B cell (primary cell): ENCODE measurements around the gene KLHL36. TPM values are rescaled to one million over a fixed set of nuclear protein-coding genes. Genes with fewer than 3 reads are reported as not detected.

Experiments
- ATAC-seq: fragments of 200-7000 bp; cut with Tn5 transposase; one replicate; pipeline ENCODE4 v1.10.0; 2021; ENCODE audit warnings: low read depth, mild to moderate bottlenecking, moderate number of reproducible peaks, moderate library complexity
- CTCF ChIA-PET: fragments of 350-600 bp; sonication (Branson Sonifier 250); formaldehyde crosslinking; loops from one replicate; lab custom pipeline; 2021; ENCODE audit warnings: antibody characterized with exemption, inconsistent platforms; lab: Charles Lee
- POLR2A ChIA-PET: fragments of 350-600 bp; sonication (Branson Sonifier 250); formaldehyde crosslinking; loops from one replicate; lab custom pipeline; 2021; ENCODE audit warnings: antibody characterized with exemption; lab: Charles Lee
- DNase-seq: peaks from one replicate; pipeline ENCODE4 v3.0.0; 2013
- H2AFZ ChIP-seq: 2 replicates; pipeline ENCODE4 v1.6.1; 2012; ENCODE audit warnings: mild to moderate bottlenecking, low read depth, low read length; ENCODE audit not compliant: insufficient read depth, poor library complexity, severe bottlenecking
- H3K27ac ChIP-seq, 2 donors: 1 replicate in 1 of 2; 2 replicates in 1 of 2; pipeline ENCODE4 v1.5.1; 2012 to 2013; ENCODE audit warnings: low read length in 2 of 2, mild to moderate bottlenecking in 2 of 2, moderate library complexity in 1 of 2
- H3K27me3 ChIP-seq, 4 experiments: fragments of 200-600 bp in 1 of 4; sonication (generic) in 1 of 4; replicated peaks in 1 of 4; 1 replicate in 2 of 4; 2 replicates in 2 of 4; pipeline versions ENCODE4 v1.6.1 to v1.7.0; 2013 to 2016; ENCODE audit warnings: low read length in 3 of 4, mild to moderate bottlenecking in 2 of 4, mixed read lengths in 1 of 4, moderate library complexity in 1 of 4; ENCODE audit not compliant: insufficient read depth in 4 of 4, control insufficient read depth in 3 of 4; ENCODE audit errors: control extremely low read depth in 1 of 4
- H3K36me3 ChIP-seq, 2 experiments: replicated peaks in 1 of 2; 1 replicate in 1 of 2; 2 replicates in 1 of 2; pipeline versions ENCODE4 v1.6.1 to v1.7.1; 2013; ENCODE audit warnings: low read length in 1 of 2; ENCODE audit not compliant: insufficient read depth in 2 of 2, control insufficient read depth in 1 of 2; ENCODE audit errors: control extremely low read depth in 1 of 2, extremely low read depth in 1 of 2
- H3K4me1 ChIP-seq, 2 donors: fragments of 200-600 bp in 1 of 2; sonication (generic) in 1 of 2; 1 replicate in 1 of 2; 2 replicates in 1 of 2; pipeline versions ENCODE4 v1.5.1 to v1.6.1; 2013 to 2017; ENCODE audit warnings: low read length in 2 of 2; ENCODE audit not compliant: control insufficient read depth in 2 of 2, insufficient read depth in 2 of 2
- H3K4me2 ChIP-seq: replicated peaks from 2 replicates; pipeline ENCODE3; 2012; ENCODE audit warnings: mild to moderate bottlenecking, low read depth, low read length; ENCODE audit not compliant: poor library complexity, severe bottlenecking
- H3K4me3 ChIP-seq, 5 experiments: fragments of 200-600 bp in 1 of 5; sonication (generic) in 1 of 5; 1 replicate in 3 of 5; 2 replicates in 2 of 5; pipeline versions ENCODE4 v1.5.1 to v1.7.0; 2011 to 2016; ENCODE audit warnings: low read length in 4 of 5, mild to moderate bottlenecking in 4 of 5, low read depth in 2 of 5, control low read depth in 1 of 5, moderate library complexity in 1 of 5; ENCODE audit not compliant: insufficient read depth in 1 of 5; ENCODE audit errors: control extremely low read depth in 1 of 5, extremely low read depth in 1 of 5
- H3K79me2 ChIP-seq: fragments of 200-600 bp; sonication (generic); one replicate; pipeline ENCODE4 v1.6.0; 2016; ENCODE audit warnings: low read length; ENCODE audit not compliant: control insufficient read depth, insufficient read depth
- H3K9ac ChIP-seq: fragments of 200-600 bp; sonication (generic); 2 replicates; pipeline ENCODE4 v1.6.1; 2017; ENCODE audit warnings: mild to moderate bottlenecking, low read length, moderate library complexity
- H3K9me3 ChIP-seq, 3 donors: one replicate each; pipeline versions ENCODE4 v1.6.1 to v1.7.1; 2013; ENCODE audit warnings: low read length in 2 of 3; ENCODE audit not compliant: control insufficient read depth in 2 of 3, insufficient read depth in 1 of 3; ENCODE audit errors: control extremely low read depth in 1 of 3
- H4K20me1 ChIP-seq: 2 replicates; pipeline ENCODE4 v1.6.0; 2012; ENCODE audit warnings: mild to moderate bottlenecking, low read length; ENCODE audit not compliant: insufficient read depth, control insufficient read depth, poor library complexity, severe bottlenecking
- H3K27ac Mint-ChIP-seq: one replicate; pipeline ENCODE4 v1.8.0; 2021; ENCODE audit warnings: mixed read lengths
- H3K27me3 Mint-ChIP-seq: one replicate; pipeline ENCODE4 v1.8.0; 2021; ENCODE audit warnings: mixed read lengths
- H3K4me1 Mint-ChIP-seq: one replicate; pipeline ENCODE4 v1.8.0; 2021; ENCODE audit warnings: mixed read lengths
- H3K4me3 Mint-ChIP-seq: one replicate; pipeline ENCODE4 v1.8.0; 2021; ENCODE audit warnings: mixed read lengths
- H3K9me3 Mint-ChIP-seq: one replicate; pipeline ENCODE4 v1.8.0; 2022; ENCODE audit warnings: mixed read lengths; ENCODE audit not compliant: insufficient read depth
- CTCF ChIP-seq: fragments of 200-600 bp; IDR thresholded peaks from one replicate; pipeline ENCODE4 v1.8.0; 2022; ENCODE audit warnings: antibody characterized with exemption, mild to moderate bottlenecking
- EZH2 ChIP-seq: IDR thresholded peaks from 2 replicates; pipeline ENCODE4 v1.6.1; 2012; ENCODE audit warnings: borderline replicate concordance, low read depth, mild to moderate bottlenecking, moderate library complexity, low read length; ENCODE audit not compliant: insufficient read depth, poor library complexity, severe bottlenecking
- WGBS: methylation state at CpG from one replicate; pipeline ENCODE4 v1.1.5; 2013; ENCODE audit warnings: missing lambda C conversion rate; ENCODE audit not compliant: insufficient coverage; 5-methylcytosine and 5-hydroxymethylcytosine counted together
- intact Hi-C: fragments of 100-400 bp; cut with micrococcal nuclease; formaldehyde crosslinking; loops from one replicate; pipeline ENCODE4 v1.10.0; 2022
- polyA plus RNA-seq: library from polyadenylated mRNA; depleted of rRNA; stranded (reverse); fragments of >200 nt; gene quantifications from 2 replicates; pipeline ENCODE4 v1.2.3, GENCODE V29; 2012
- total RNA-seq, 2 donors: library from RNA; stranded (reverse); fragments of 120-200 nt in 1 of 2; gene quantifications; 1 replicate in 1 of 2; 2 replicates in 1 of 2; pipeline versions ENCODE4 v1.2.3 to v1.2.4, GENCODE V29; 2013 to 2022

Gene KLHL36
- total and polyA plus RNA-seq, 2 donors (not counting 1 experiment from before 2014, with no cell fraction given) = 90.3 to 135 TPM

DNA sequence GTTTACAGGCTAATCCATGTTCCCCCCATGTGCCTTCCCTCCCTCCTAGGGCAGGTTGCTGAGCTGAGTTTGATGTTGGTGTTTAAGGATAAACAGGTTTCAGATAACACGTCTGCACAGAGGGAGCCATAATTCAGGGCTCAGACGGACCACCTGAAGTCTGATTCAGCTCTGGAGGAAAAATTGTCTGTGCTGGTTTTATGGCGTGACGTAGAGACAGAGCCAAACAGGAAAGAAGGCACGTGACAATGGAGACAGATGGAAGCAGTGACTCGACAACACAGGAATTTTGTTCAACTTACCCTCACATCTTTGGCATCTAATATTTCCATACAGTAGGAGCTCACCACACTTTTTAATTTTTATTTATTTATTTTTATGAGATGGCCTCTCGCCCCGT, 40.8 kb downstream of the KLHL36 start:
- 89% methylated on average over 2 of the region's 8 CpGs for WGBS
- DNase-seq (no peak), ATAC-seq (no peak)
- H2AFZ ChIP-seq = no peak overlapping the region
- H3K27ac ChIP-seq = no peak overlapping the region
- Mint-ChIP-seq H3K4me1 (peaks cover 21% of the 10 kb centered on the region), H3K27me3 (peaks cover 5% of the 10 kb centered on the region), H3K4me3 (no peak overlapping the region), H3K9me3 (no peaks in the 10 kb centered on the region), H3K27ac (no peak overlapping the region)
- H3K79me2 ChIP-seq = no peaks in the 10 kb centered on the region
- H3K9ac ChIP-seq = no peak overlapping the region
- H4K20me1 ChIP-seq = no peaks in the 10 kb centered on the region
- ChIA-PET POLR2A (no interaction called here), CTCF (interaction anchor here (1.0 to 2.1 kb wide), 3 partner anchors 17 to 68 kb away, joined by 3 to 7 read pairs (median 4); no protein-coding TSS in a partner anchor)
- peaks cover 0 to 5% (median 0%) of the 10 kb centered on the region in 3 donors for H3K9me3 ChIP-seq
- H3K4me2 ChIP-seq = no peak overlapping the region
- no peaks in the 10 kb centered on the region for H3K36me3 ChIP-seq
- TF ChIP-seq EZH2 = no peak
- no peak for TF ChIP-seq CTCF
- H3K4me1 ChIP-seq = peaks cover 10 to 17% of the 10 kb centered on the region in 2 donors
- intact Hi-C loops = no loop called here
- no peaks in the 10 kb centered on the region for H3K27me3 ChIP-seq
- no peak overlapping the region for H3K4me3 ChIP-seq

- CTCF ChIA-PET = interaction anchor here (1.0 to 2.1 kb wide), 3 partner anchors 18 to 66 kb away, joined by 3 to 7 read pairs (median 4); no protein-coding TSS in a partner anchor
- H3K4me1 Mint-ChIP-seq = peaks cover 20% of the 10 kb centered on the region
- no CpG with 5 or more reads among the region's 6 CpGs for WGBS
Observed at GRCh38 chr16:84690088-84690819, 41.9 kb downstream of the KLHL36 start.

More at GRCh38 chr16:84690088-84690819, 41.9 kb downstream of the KLHL36 start:
- H3K4me1 ChIP-seq = peaks cover 10 to 17% of the 10 kb centered on the region in 2 donors
- H4K20me1 ChIP-seq = no peaks in the 10 kb centered on the region
- H3K4me2 ChIP-seq = no peak overlapping the region
- peaks cover 0 to 5% (median 0%) of the 10 kb centered on the region in 3 donors for H3K9me3 ChIP-seq
- no peak overlapping the region for H3K9ac ChIP-seq
- no peaks in the 10 kb centered on the region for H3K27me3 ChIP-seq
- no peak for ATAC-seq
- no peaks in the 10 kb centered on the region for H3K79me2 ChIP-seq
- H3K27me3 Mint-ChIP-seq = no peaks in the 10 kb centered on the region
- intact Hi-C loops = no loop called here
- H3K9me3 Mint-ChIP-seq = no peaks in the 10 kb centered on the region
- H3K4me3 ChIP-seq = no peak overlapping the region
- H2AFZ ChIP-seq = no peak overlapping the region
- no peak overlapping the region for H3K4me3 Mint-ChIP-seq
- POLR2A ChIA-PET = no interaction called here
- no peak overlapping the region for H3K27ac ChIP-seq
- TF ChIP-seq CTCF (no peak), EZH2 (no peak)
- H3K36me3 ChIP-seq = no peaks in the 10 kb centered on the region
- no peak overlapping the region for H3K27ac Mint-ChIP-seq
- DNase-seq = no peak
